ENCODE data around the gene CBLC. TPM values are rescaled to one million over a fixed set of nuclear protein-coding genes. Genes with fewer than 3 reads are reported as not detected.
"Not testable (repeated sequence)": the region's sequence is repeated elsewhere in the genome, so short reads cannot be mapped to it uniquely, and the experiment has no call there.

The CBLC gene
- total RNA-seq, 1 donor from 2014 or later: not detected

GRCh38 chr19:44765949-44766335 is 11.7 kb upstream of the CBLC start:
- no peak for DNase-seq

- DNase-seq: no peak
Observed at GRCh38 chr19:44767295-44768180, 10.2 kb upstream of the CBLC start.

DNA sequence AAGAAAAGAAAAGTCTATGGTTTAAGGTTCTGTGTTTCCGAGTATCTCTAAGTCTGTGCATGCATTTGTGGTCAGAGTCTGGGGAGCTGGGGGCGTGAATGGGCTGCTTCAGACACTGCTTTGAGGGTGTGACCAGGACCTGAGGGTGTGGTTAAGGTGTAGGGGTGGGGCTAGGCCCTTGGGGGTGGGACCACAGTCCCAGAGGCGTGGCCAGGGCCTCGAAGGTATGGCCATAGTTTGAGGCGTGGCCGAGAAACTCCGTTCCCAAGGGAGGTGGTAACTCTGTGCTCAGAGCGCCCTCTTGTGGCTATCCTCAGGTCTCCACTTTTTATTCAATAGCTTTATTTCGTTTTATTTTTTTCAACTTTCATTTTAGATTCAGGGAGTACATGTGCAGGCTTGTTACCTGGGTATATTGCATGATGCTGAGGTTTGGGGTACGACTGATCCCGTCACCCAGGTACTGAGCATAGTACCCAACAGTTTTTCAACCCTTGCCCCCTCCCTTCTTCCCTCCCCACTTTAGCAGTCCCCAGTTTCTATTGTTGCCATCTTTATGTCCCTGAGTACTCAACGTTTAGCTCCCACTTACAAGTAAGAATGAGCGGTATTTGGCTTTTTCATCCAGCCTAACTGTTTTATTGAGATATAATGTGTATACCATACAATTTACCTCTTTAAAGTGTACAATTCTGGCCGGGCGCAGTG is 7.0 kb upstream of the CBLC start:
- peak; percentile 96 for DNase-seq

GRCh38 chr19:44772144-44772543 is 5.5 kb upstream of the CBLC start:
- not testable (repeated sequence) for DNase-seq

DNA sequence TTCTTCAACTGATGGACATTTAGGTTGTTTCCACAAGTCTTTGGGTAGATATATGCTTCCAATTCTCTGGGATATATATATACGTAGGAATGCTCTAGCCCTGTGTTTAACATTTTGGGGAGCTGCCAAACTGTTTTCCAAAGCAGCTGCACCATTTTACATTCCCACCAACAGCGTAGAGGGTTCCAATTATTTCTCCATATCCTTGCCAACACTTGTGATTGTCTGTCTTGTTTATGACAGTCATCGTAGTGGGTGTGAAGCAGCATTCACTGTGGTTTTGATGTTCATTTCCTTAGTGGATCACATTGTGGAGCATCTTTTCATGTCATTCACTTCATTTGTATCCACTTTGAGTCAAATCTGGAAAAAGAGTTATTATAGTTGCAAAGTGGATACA is 4.7 kb upstream of the CBLC start:
- no peak for DNase-seq

- DNase-seq: no peak
Observed at GRCh38 chr19:44775676-44776240, 1.9 kb upstream of the CBLC start.

- no peak for DNase-seq
Observed at GRCh38 chr19:44776402-44777096, 1.1 kb upstream of the CBLC start.

GRCh38 chr19:44779150-44779549 is 1.5 kb downstream of the CBLC start:
- no peak for DNase-seq

DNA sequence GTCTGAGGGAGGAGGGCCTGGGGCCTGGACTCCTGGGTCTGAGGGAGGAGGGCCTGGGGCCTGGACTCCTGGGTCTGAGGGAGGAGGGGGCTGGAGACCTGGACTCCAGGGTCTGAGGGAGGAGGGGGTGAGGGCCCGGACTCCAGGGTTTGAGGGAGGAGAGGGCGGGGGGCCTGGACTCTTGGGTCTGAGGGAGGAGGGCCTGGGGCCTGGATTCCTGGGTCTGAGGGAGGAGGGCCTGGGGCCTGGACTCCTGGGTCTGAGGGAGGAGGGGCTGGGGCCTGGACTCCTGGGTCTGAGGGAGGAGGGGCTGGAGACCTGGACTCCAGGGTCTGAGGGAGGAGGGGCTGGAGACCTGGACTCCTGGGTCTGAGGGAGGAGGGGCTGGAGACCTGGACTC is 4.0 kb downstream of the CBLC start:
- not testable (repeated sequence) for DNase-seq

DNA sequence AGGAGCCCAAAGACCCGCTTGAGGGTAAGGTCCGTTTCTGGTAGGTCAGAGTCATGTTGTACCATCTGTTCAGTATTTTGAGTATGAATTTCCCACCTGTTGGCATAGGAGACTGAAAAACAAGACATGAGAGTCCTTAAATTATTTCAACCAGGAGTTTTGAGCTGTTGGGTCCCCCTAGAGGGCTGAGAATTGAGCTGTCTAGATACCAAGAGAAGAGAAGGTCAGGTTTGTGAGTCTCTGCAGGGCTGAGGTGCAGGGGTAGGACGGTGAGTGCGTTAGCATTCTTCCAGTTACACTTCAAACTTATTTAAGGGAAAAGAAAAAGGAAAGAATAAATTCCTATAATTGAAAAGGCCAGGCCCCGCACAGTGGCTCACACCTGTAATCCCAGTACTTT is 5.0 kb downstream of the CBLC start:
- DNase-seq: no peak

DNA sequence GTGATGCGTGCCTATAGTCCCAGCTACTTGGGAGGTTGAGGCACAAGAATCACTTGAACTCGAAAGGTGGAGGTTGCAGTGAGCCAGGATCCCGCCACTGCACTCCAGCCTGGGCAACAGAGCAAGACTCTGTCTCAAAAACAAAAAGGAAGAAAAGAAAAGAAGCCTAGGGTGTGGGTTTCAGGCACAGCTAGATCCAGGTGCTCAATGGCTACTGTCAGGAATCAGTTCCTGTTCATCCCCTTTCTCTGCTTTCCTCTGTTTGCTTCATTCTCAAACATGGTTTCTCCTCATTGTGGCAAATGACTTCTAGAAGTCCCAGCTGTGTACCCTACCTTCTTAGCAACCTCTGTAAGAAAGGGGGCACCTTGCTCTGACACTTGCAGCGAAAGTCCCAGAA is 5.9 kb downstream of the CBLC start:
- DNase-seq: no peak

DNA sequence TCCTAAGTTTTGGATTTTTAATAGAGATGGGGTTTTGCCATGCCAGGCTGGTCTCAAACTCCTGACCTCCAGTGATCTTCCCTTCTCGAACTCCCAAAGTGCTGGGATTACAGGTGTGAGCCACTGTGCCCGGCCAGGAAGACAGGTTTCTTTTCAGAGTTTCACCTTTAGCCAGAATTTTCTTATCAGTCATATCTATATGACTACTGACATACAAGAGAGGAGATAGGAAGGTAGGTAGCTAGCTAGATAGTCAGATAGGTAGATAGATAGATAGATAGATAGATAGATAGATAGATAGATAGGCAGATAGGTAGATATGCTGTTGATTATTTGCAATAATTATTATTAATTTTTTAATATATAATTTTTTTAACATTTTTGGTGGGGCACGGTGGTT is 7.6 kb downstream of the CBLC start:
- DNase-seq: no peak

GRCh38 chr19:44785993-44786392 is 8.3 kb downstream of the CBLC start:
- DNase-seq: no peak

DNA sequence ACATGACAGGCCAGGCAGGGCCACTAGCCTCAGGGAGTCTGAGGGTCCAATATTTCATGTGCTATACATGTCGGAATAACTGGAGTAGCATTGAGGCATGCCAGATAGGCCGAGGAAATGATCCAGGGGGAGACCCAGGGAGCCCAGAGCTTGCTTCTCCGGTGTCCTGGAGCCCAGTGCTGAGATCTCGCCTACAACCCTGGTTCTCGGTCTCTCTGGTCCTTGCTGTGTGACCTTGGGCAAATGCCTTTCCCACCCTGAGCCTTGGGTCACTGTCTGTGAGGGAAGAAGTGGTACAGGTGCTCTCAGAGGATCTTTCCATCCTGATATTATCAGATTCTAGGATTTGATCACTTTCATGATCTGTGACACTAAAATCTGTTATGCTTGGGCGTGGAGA is 11.3 kb downstream of the CBLC start:
- DNase-seq: no peak

DNA sequence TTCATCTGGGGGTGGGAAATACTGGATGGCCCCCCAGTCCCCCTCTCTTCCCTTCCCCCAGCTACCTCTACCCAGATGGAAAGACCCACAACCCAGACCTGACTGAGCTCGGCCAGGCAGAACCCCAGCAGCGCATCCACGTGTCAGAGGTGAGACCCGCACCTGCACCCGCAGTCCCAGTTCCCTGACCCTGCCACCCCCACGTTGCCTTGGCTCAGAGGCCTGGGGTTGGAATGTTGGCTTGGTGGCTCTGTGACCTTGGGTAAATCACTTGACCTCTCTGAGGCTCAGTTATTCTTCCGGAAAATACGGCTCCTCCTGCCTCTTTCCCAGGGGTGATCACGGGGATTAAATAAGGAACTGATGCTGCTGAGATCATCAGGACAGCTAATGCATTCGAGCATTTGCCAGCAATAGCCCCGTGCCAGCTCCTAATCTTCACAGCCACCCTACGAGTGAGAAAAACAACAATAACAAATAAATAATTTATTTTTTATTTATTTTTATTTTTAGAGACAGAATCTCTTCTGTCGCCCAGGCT is 12.3 kb downstream of the CBLC start:
- DNase-seq: no peak

- no peak for DNase-seq
Observed at GRCh38 chr19:44792281-44792680, 14.6 kb downstream of the CBLC start.

- no peak for DNase-seq
Observed at GRCh38 chr19:44794610-44795009, 16.9 kb downstream of the CBLC start.

- no peak for DNase-seq
Observed at GRCh38 chr19:44795398-44795987, 17.8 kb downstream of the CBLC start.

- DNase-seq: peak; percentile 71
Observed at GRCh38 chr19:44796701-44797115, 19.0 kb downstream of the CBLC start.

DNA sequence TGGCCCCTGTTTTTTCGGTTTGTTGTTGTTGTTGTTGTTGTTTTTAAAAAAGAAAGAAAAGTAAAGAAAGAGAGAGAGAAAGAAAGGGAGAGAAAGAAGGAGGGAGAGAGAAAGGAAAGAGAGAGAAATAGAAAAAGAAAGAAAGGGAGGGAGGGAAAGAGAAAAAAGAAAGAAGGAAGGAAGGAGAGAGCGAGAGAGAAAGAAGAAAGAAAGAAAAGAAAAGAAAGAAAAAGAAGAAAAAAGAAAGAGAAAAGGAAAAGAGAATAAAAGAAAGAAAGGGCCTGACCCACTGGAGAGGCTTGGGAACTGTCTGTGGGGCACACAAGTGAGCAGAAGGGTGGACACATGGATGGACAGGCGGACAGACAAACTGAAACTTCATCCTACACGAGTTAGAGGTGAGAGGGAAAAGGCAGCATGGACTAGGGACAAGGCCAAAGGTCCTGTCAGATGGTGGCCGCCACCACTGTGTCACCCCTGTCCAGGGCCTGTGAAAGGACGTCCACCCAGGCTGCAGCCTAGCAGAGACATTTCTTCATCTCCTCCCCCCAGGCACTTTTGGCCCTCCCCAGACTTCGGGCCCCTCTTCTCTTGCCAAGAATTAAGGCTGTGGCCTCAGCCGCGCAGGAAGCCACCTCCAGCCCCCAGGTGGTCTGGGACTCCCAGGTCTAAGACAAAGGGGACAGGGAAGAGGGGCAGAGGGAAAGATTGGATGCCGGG is 22.1 kb downstream of the CBLC start:
- no peak for DNase-seq

DNA sequence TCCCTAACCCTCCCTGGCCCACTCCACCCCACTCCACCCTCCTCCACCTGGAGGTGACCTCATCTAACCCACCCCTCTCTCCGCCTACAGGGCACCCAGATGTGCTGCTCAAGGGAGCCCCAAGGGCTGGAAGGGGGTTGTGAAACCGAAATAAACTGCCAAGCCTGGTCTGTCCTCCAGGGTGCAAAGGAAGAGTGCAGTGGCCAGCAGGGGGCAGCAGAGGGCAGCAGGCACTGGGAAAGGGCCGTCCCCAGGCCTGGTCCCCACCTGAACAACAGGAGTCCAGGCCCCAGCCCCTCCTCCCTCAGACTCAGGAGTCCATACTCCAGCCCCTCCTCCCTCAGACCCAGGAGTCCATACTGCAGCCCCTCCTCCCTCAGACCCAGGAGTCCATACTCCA is 22.8 kb downstream of the CBLC start:
- DNase-seq: peak; percentile 86

Measured in dermis blood vessel endothelial cell (primary cell).